ENCODE data around the gene RERE.

DNA sequence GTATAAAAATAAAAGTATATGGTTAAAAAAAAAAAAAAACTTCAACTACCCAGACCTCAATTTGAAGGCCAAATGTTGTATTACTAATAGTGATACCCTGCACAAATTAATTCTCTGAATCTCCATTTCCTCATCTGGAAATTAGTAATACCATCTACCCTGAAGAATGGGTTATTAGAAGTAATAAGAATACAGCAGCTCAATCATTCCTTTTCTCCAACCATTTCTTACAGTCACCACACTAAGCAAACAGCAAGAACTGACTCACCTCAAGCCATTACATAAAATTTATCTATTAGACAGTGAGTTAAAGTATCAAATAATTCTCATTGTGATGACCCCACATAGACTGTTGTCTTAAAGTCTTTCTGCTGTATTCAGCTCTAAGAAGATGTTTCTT is 39.6 kb downstream of the RERE start:
- no peak for TF ChIP-seq POLR2AphosphoS5 (IDR thresholded peaks at IDR 0.05; ENCODE audit: low read depth, low read length)
- no peak for TF ChIP-seq POLR2A (IDR thresholded peaks at IDR 0.05; ENCODE audit: low read depth, low read length)
- no peak for TF ChIP-seq TAF1 (IDR thresholded peaks at IDR 0.05; ENCODE audit: borderline replicate concordance, low read depth, low read length)
